ENCODE data around the gene KLC4. TPM values are rescaled to one million over a fixed set of nuclear protein-coding genes. Genes with fewer than 3 reads are reported as not detected.

Gene KLC4
- total and polyA plus RNA-seq, 9 of the 15 experiments (the other 6 are each of a cell fraction or from before 2014, with no cell fraction given): 1.7 to 16.2 (median 7.7) TPM

- TF ChIP-seq USF1 (CRISPR knock-in tag; IDR thresholded peaks at IDR 0.05) (peak; percentile 95), BRCA1 (IDR thresholded peaks at IDR 0.05) (no peak), BRCA1 (CRISPR knock-in tag; IDR thresholded peaks at IDR 0.05) (no peak), GTF2A2 (tag; IDR thresholded peaks at IDR 0.05) (no peak), KAT2B (IDR thresholded peaks at IDR 0.05; ENCODE audit: low read depth, low read length) (no peak), ILK (tag; IDR thresholded peaks at IDR 0.05; ENCODE audit: borderline replicate concordance, low read depth) (no peak), ATF3 (IDR thresholded peaks at IDR 0.05) (no peak), ATF3 (CRISPR knock-in tag; conservative IDR thresholded peaks at IDR 0.05) (no peak), ELF4 (CRISPR knock-in tag; IDR thresholded peaks at IDR 0.05) (no peak), ZBTB8A (IDR thresholded peaks at IDR 0.05; ENCODE audit: partially characterized antibody) (no peak), ZNF232 (CRISPR knock-in tag; IDR thresholded peaks at IDR 0.05) (no peak), GTF3C2 (IDR thresholded peaks at IDR 0.05; ENCODE audit: borderline replicate concordance, extremely low read depth, insufficient read length) (no peak), TAF7 (tag; IDR thresholded peaks at IDR 0.05) (no peak), FOXA1 (IDR thresholded peaks at IDR 0.05; ENCODE audit: borderline replicate concordance) (no peak), PBX2 (CRISPR knock-in tag; IDR thresholded peaks at IDR 0.05; ENCODE audit: low read depth) (peak; percentile 95), PBX2 (tag; conservative IDR thresholded peaks at IDR 0.05; ENCODE audit: low read depth) (peak; percentile 98), CREB3L1 (IDR thresholded peaks at IDR 0.05; ENCODE audit: borderline replicate concordance, low read depth) (peak; percentile 99), ZNF253 (CRISPR knock-in tag; conservative IDR thresholded peaks at IDR 0.05) (no peak), TSC22D4 (tag; IDR thresholded peaks at IDR 0.05) (no peak), HDGF (IDR thresholded peaks at IDR 0.05) (no peak), NCOA2 (IDR thresholded peaks at IDR 0.05; ENCODE audit: partially characterized antibody in 2 of 2) (no peak)
These were observed 45.5 kb upstream of the KLC4 start, which contains the start of the genes KLHDC3 and MEA1 (continued) for GRCh38 chr6:43013843-43014433.
